Measurements from ENCODE around the gene GRIK3.

Gene GRIK3

GRCh38 chr1:36835017-36835695 is 199.2 kb downstream of the GRIK3 start:
- no peak for DNase-seq (ENCODE audit: low read depth in 3 of 3, low spot score in 1 of 3)

- no peak for DNase-seq (ENCODE audit: low read depth in 3 of 3, low spot score in 1 of 3)
These were observed 199.7 kb downstream of the GRIK3 start for GRCh38 chr1:36834586-36834985.

GRCh38 chr1:36831186-36831810 is 203.0 kb downstream of the GRIK3 start:
- DNase-seq (ENCODE audit: low read depth in 3 of 3, low spot score in 1 of 3): no peak

GRCh38 chr1:36829961-36830360 is 204.4 kb downstream of the GRIK3 start:
- no peak for DNase-seq (ENCODE audit: low read depth in 3 of 3, low spot score in 1 of 3)

- no peak for DNase-seq (ENCODE audit: low read depth in 3 of 3, low spot score in 1 of 3)
These were observed 205.2 kb downstream of the GRIK3 start for GRCh38 chr1:36829066-36829465.

GRCh38 chr1:36825226-36825625 is 209.1 kb downstream of the GRIK3 start:
- no peak for DNase-seq (ENCODE audit: low read depth in 3 of 3, low spot score in 1 of 3)

GRCh38 chr1:36824390-36824861 is 209.9 kb downstream of the GRIK3 start:
- no peak for DNase-seq (ENCODE audit: low read depth in 3 of 3, low spot score in 1 of 3)

- no peak for DNase-seq (ENCODE audit: low read depth in 3 of 3, low spot score in 1 of 3)
These were observed 211.7 kb downstream of the GRIK3 start for GRCh38 chr1:36822648-36823047.

GRCh38 chr1:36821386-36821785 is 212.9 kb downstream of the GRIK3 start:
- DNase-seq (ENCODE audit: low read depth in 3 of 3, low spot score in 1 of 3): no peak

- no peak for DNase-seq (ENCODE audit: low read depth in 3 of 3, low spot score in 1 of 3)
These were observed 215.5 kb downstream of the GRIK3 start for GRCh38 chr1:36818771-36819170.

GRCh38 chr1:36816348-36816747 is 218.0 kb downstream of the GRIK3 start:
- DNase-seq (ENCODE audit: low read depth in 3 of 3, low spot score in 1 of 3): no peak

- DNase-seq (ENCODE audit: low read depth in 3 of 3, low spot score in 1 of 3): no peak
These were observed 219.5 kb downstream of the GRIK3 start for GRCh38 chr1:36814774-36815173.

- DNase-seq (ENCODE audit: low read depth in 3 of 3, low spot score in 1 of 3): no peak
These were observed 220.2 kb downstream of the GRIK3 start for GRCh38 chr1:36814083-36814482.

GRCh38 chr1:36807262-36807661 is 227.1 kb downstream of the GRIK3 start:
- DNase-seq (ENCODE audit: low read depth in 3 of 3, low spot score in 1 of 3): no peak

GRCh38 chr1:36805979-36806640 is 228.2 kb downstream of the GRIK3 start:
- DNase-seq (ENCODE audit: low read depth in 3 of 3, low spot score in 1 of 3): no peak

GRCh38 chr1:36804669-36805314 is 229.5 kb downstream of the GRIK3 start:
- no peak for DNase-seq (ENCODE audit: low read depth in 3 of 3, low spot score in 1 of 3)

- no peak for DNase-seq (ENCODE audit: low read depth in 3 of 3, low spot score in 1 of 3)
These were observed 230.3 kb downstream of the GRIK3 start for GRCh38 chr1:36803868-36804570.

- DNase-seq (ENCODE audit: low read depth in 3 of 3, low spot score in 1 of 3): no peak
These were observed 232.3 kb downstream of the GRIK3 start for GRCh38 chr1:36802018-36802417.

- no peak for DNase-seq (ENCODE audit: low read depth in 3 of 3, low spot score in 1 of 3)
These were observed 236.6 kb downstream of the GRIK3 start for GRCh38 chr1:36797761-36798160.

- no peak for DNase-seq (ENCODE audit: low read depth in 3 of 3, low spot score in 1 of 3)
These were observed 237.6 kb downstream of the GRIK3 start for GRCh38 chr1:36796733-36797132.

GRCh38 chr1:36796106-36796590 is 238.2 kb downstream of the GRIK3 start:
- no peak for DNase-seq (ENCODE audit: low read depth in 3 of 3, low spot score in 1 of 3)

Data from stimulated activated CD4-positive, alpha-beta T cell treated with anti-CD3 and anti-CD28 coated beads, TNF-alpha, amount 100 ng/mL, for 1 hour (primary cell).